ENCODE results near the gene LRATD1. TPM values are rescaled to one million over a fixed set of nuclear protein-coding genes. Genes with fewer than 3 reads are reported as not detected.

LRATD1 gene
- total and polyA plus RNA-seq, 10 of the 15 experiments (the other 5 are each of a cell fraction or from before 2014, with no cell fraction given) = 0.02 TPM; not detected in 9

GRCh38 chr2:14635391-14635871 lies 2.9 kb downstream of the LRATD1 start:
- WGBS (ENCODE audit: insufficient coverage, insufficient replicate concordance, low lambda C conversion rate, missing lambda C conversion rate) = 16% methylated on average over 24 of the region's 24 CpGs
- intact Hi-C loops (cut with micrococcal nuclease; ENCODE audit: unreplicated experiment) = no loop called here
- H2AFZ ChIP-seq (ENCODE audit: control insufficient read depth, low read depth, low read length) = no peak overlapping the region
- RAD21 ChIA-PET (ENCODE audit: unreplicated experiment) = no interaction called here
- H3K36me3 ChIP-seq (ENCODE audit: control insufficient read depth in 2 of 2, insufficient read depth in 2 of 2, low read length in 1 of 2) = no peaks in the 10 kb centered on the region
- POLR2A ChIA-PET = no interaction called here
- no peaks in the 10 kb centered on the region for H4K20me1 ChIP-seq (ENCODE audit: control insufficient read depth, insufficient read depth)
- no peak overlapping the region for H3K27ac ChIP-seq (ENCODE audit: control insufficient read depth, insufficient read depth)
- no peaks in the 10 kb centered on the region; the same call in 2 of the 3 replicates for H3K9me3 ChIP-seq (replicated peaks; ENCODE audit: control insufficient read depth, insufficient read depth, low read length)
- H3K4me1 ChIP-seq (ENCODE audit: control insufficient read depth, insufficient read depth, low read length) = no peaks in the 10 kb centered on the region
- no peak for TF ChIP-seq NFXL1 (IDR thresholded peaks at IDR 0.05; ENCODE audit: borderline replicate concordance)
- TF ChIP-seq SPI1 (IDR thresholded peaks at IDR 0.05; ENCODE audit: borderline replicate concordance, insufficient read depth, low read depth, low read length) = no peak
- TF ChIP-seq CEBPZ (IDR thresholded peaks at IDR 0.05; ENCODE audit: low read depth, low read length) = no peak
- TF ChIP-seq NFYB (IDR thresholded peaks at IDR 0.05; ENCODE audit: insufficient read depth, low read depth, low read length) = no peak
- TF ChIP-seq JUND (IDR thresholded peaks at IDR 0.05; ENCODE audit: low read depth, low read length) = no peak
- no peak for TF ChIP-seq HDAC2 (IDR thresholded peaks at IDR 0.05)
- no peak overlapping the region for H3K4me2 ChIP-seq (ENCODE audit: control insufficient read depth, insufficient read depth)
- DNase-seq (ENCODE audit: low read depth, low spot score) = no peak
- H3K27me3 ChIP-seq (replicated peaks in 1 of 2; ENCODE audit: control insufficient read depth in 2 of 2, insufficient read depth in 2 of 2, low read length in 1 of 2) = peaks cover 16 to 21% of the 10 kb centered on the region in 2 experiments
- BruUV-seq (replicated peaks) = no TSS peak
- no peak overlapping the region for H3K9ac ChIP-seq (ENCODE audit: control insufficient read depth, insufficient read depth, low read length)
- CTCF ChIA-PET = no interaction called here
- no peak for ATAC-seq
- no peak overlapping the region for H3K4me3 ChIP-seq
- SMC1A ChIA-PET (ENCODE audit: uncharacterized antibody, unreplicated experiment) = no interaction called here
- in situ Hi-C loops (cut with MboI) = no loop called here
- H3K79me2 ChIP-seq (ENCODE audit: control insufficient read depth, insufficient read depth, low read length) = no peaks in the 10 kb centered on the region
- no peak for FAIRE-seq
